SK-N-DZ (cell line): ENCODE results near the gene ORC5.
"Not testable (repeated sequence)": the region's sequence is repeated elsewhere in the genome, so short reads cannot be mapped to it uniquely, and the experiment has no call there.

ENCODE experiments used
- DNase-seq: peaks from one replicate; pipeline ENCODE4 v3.0.0-alpha.2; 2015; ENCODE audit warnings: low spot score

Gene ORC5

GRCh38 chr7:104192434-104192833, 15.4 kb downstream of the ORC5 start:
- DNase-seq: no peak

GRCh38 chr7:104185346-104185745, 22.5 kb downstream of the ORC5 start:
- no peak for DNase-seq

GRCh38 chr7:104179178-104179577, 28.6 kb downstream of the ORC5 start:
- peak; percentile 6 for DNase-seq

- not testable (repeated sequence) for DNase-seq
These were observed 30.2 kb downstream of the ORC5 start for GRCh38 chr7:104177565-104178083.

GRCh38 chr7:104176332-104176731, 31.5 kb downstream of the ORC5 start:
- DNase-seq: no peak

- DNase-seq: no peak
These were observed 32.3 kb downstream of the ORC5 start for GRCh38 chr7:104175361-104175984.

- DNase-seq: no peak
These were observed 33.0 kb downstream of the ORC5 start for GRCh38 chr7:104174798-104175197.

GRCh38 chr7:104162081-104162480, 45.7 kb downstream of the ORC5 start:
- DNase-seq: no peak

GRCh38 chr7:104161244-104161643, 46.6 kb downstream of the ORC5 start:
- DNase-seq: no peak

- peak; percentile 22 for DNase-seq
These were observed 47.4 kb downstream of the ORC5 start for GRCh38 chr7:104160375-104160774.

- peak; percentile 47 for DNase-seq
These were observed 51.0 kb downstream of the ORC5 start for GRCh38 chr7:104156842-104157277.

GRCh38 chr7:104153287-104153686, 54.5 kb downstream of the ORC5 start:
- DNase-seq: no peak

- DNase-seq: no peak
These were observed 55.3 kb downstream of the ORC5 start for GRCh38 chr7:104152468-104152867.

GRCh38 chr7:104150470-104150869, 57.3 kb downstream of the ORC5 start:
- DNase-seq: no peak

GRCh38 chr7:104149822-104150221, 58.0 kb downstream of the ORC5 start:
- DNase-seq: no peak

GRCh38 chr7:104142147-104142546, 65.7 kb downstream of the ORC5 start:
- DNase-seq: no peak

- no peak for DNase-seq
These were observed 69.8 kb downstream of the ORC5 start for GRCh38 chr7:104137971-104138370.

GRCh38 chr7:104137511-104137910, 70.3 kb downstream of the ORC5 start:
- no peak for DNase-seq

- DNase-seq: no peak
These were observed 70.8 kb downstream of the ORC5 start for GRCh38 chr7:104136981-104137380.

GRCh38 chr7:104136561-104136960, 71.3 kb downstream of the ORC5 start:
- no peak for DNase-seq

GRCh38 chr7:104135760-104136558, 71.9 kb downstream of the ORC5 start:
- no peak for DNase-seq

- DNase-seq: no peak
These were observed 74.6 kb downstream of the ORC5 start for GRCh38 chr7:104133238-104133637.

- no peak for DNase-seq
These were observed 77.1 kb downstream of the ORC5 start for GRCh38 chr7:104130726-104131125.
